HG03039 (cell line): ENCODE results near the gene CLDN18.

Experiments used
- ATAC-seq: cut with Tn5 transposase; IDR thresholded peaks from one replicate; pipeline ENCODE4 v1.9.1; 2021; ENCODE audit warnings: mild to moderate bottlenecking, moderate library complexity; ENCODE audit not compliant: unreplicated experiment

Gene CLDN18

DNA sequence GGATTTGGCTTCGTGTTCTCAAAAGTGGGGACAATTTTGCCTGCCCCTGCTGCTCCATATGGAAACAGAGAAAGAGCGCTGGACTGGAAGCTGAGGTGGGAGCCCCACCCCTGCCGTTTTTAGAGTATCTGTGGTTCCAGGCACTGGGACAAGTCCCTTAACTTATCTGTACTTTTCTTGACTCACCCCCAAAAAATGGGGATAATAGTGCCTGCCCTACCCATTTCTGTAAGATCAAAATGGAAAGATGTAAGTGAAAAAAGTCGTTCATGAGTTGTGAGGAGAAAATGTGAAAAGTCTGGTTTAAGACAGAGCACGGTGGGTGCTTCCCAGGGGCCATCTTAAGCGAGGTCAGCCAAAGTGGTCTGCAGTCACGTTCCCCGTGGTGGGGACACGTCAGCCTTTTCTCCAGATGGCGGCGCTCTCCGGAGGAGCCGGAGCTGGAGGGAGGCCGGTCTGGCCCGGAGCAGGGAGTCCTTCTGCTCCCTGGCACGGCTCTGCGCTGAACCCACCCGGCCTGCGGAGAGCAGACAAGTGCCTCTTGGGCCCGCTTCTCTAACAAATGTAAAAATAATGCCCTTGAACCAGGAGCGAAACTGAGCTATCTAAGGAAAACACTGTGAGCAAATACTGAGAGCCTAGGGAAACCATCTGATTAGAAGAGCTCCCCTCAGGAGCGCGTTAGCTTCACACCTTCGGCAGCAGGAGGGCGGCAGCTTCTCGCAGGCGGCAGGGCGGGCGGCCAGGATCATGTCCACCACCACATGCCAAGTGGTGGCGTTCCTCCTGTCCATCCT, at the start of gene CLDN18:
Gene CLDN18 (plus strand): TSS at position 690 of the 797 bp plus-strand sequence. CDS start 61 bp downstream, at position 751.
- ATAC-seq: no peak

DNA sequence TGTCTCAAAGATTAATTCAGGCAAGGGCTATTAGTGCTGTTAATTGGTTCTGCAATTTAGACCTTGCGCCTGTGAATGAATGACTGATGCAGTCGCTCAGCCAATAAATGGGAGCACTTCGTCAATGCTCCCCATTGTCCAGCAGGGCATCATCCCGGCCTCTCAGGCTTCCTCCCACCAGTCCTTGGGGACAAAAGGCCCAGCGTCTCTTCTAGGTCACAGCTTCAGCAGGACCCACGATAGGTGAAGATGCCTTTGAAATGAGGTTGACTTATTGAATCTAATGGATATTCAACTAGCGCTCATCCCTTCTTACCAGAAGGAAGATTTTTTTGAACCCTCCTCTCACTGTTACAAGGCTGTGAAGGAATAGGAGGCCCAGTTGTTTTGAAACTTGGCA, 47.7 kb upstream of the CLDN18 start:
- ATAC-seq: no peak

DNA sequence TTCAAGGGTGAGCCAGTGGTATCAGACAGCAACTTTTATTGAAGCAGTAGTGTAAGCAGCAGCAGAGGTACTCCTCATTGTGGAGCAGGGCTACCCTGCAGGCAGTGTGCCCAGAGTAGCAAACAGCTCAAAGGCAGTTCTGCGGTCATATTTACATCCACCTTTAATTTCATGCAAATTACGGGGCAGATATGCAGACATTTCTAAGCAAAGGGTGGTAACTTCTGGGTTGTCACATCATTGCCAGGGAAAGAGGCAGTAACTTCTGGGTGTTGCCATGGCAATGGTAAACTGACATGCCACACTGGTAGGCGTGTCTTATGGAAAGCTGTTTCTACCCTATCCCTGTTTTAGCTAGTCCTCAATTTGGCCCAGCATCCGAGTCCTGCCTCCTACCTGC, 46.5 kb upstream of the CLDN18 start:
- no peak for ATAC-seq

DNA sequence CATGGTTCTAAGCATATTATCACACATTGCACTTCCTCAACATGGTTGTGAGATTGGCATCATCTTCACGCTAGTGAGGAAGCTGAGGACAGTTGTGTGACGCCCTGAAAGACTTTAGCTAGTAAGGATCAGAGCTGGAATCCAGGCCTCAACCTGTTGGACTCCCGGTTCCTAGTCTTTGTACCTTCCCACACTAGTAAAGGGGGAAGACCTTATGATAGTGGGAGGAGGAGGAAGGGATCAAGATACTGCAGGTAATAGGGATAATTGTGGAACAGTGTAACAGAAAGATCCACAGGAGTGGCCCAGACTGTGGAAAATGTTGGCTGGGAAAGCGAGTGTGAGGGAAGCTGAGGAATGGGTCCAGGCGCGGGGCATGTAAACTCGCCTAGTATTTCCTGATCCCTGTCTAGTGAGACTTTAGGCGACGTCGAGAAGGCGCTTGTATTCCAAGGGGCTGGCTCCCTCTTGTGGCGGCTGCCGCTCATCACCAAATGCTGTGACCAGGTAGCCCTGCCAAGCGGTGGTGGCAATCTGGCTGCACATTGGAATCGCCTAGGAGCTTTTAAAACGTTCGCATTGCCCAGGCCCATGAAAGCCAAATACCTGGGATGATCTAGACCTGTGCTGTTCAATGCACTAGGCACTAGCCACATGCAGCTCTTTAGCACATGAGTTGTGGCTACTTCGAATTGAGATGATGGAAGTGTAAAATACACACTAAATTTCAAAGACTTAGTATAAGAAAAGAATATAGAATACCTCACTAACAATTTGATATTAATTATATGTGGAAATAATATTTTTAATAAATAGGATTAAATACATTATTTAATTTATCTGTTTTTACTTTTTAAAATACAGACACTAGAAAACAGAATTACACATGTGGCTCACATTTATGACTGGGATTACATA, 38.8 kb upstream of the CLDN18 start:
- peak; percentile 92 for ATAC-seq

DNA sequence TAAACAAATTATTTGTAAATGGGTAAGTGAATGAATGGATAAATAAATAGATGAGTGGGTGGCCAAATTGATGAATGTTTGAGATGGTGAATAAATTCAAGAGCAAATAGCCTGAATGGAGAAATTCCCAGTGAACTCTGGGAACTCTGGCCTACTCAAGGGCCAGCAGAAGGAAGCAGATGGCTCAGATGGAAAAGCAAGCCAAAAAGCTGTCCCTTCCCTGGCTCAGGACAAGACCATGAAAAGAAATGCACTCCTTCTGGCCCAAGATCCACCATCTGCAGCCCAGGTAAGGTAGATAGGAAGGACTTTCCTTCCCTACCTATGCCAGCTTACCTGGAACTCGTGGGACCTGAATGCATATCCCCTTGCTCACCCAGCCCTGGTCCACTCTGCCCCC, 37.6 kb upstream of the CLDN18 start:
- no peak for ATAC-seq

DNA sequence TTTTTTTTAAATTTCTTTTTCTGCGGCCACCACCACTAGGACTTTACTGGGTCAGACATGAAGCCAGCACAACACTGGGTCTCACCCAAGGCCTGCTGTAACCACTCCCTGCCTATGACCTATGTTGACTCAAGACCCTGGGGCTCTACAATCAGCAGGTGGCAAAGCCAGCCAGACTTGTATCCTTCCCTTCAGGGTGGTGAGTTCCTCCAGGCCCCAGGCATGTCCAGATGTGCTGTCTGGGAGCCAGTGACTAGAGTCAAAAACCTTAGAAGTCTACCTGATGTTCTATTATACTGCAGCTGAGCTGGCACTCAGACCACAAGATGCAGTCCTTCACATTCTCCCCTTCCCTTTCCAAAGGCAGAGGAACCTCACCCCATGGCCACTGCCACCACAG, 31.6 kb upstream of the CLDN18 start:
- ATAC-seq: no peak

DNA sequence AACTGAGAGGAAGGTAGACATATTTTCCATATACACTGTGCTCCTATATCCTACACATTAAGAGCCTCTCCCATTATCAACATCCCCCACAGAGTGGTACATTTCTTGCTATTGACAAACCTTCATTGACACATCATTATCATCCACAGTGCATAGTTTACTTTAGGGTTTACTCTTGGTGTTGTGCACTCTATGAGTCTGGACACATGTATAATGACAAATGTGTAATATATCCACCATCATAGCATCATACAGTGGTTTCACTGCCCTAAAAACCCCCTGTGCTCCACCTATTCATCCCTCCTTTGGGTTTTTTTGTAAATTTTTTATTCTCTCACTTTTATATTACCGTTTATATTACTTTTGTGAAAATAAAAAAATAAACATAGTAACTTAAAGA, 22.2 kb upstream of the CLDN18 start:
- ATAC-seq: peak; percentile 21

DNA sequence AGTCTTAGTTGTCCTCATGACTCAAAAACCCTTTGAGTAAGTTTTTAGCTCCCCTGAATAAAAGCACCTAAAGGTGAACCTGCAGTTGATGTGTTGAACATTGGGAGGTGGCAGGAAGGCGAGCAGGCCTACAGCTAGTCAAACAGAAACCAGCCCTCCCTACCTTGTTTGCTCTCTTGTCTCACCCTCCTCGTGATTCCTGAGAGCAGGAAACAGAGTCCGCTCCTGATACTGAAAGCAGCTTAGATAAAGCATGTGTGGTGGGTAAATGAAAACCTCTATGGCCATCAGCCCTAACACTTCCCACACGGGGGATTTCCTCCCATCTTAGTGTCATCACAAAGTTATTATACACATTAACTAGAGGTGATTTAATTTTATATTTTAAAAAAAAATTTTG, 21.8 kb upstream of the CLDN18 start:
- peak; percentile 75 for ATAC-seq

DNA sequence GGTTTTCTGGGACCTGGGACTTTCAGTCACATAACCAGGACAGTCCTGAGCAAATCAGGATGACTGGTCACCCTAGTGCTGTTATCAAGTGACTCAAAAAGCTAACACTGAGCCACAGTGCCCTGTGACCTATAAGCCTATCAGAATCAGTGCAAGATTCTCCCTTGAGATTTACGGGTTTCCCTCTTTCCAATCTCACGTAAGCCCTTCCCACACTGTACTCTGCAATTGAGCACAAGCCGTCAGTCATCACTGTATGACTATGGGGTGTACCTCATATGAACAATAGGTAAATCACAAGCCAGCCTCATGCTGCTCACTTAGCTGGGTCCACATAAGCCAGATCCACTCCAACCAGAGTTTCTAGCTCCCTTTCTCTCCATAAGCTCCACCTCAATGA, 21.0 kb upstream of the CLDN18 start:
- ATAC-seq: peak; percentile 74

DNA sequence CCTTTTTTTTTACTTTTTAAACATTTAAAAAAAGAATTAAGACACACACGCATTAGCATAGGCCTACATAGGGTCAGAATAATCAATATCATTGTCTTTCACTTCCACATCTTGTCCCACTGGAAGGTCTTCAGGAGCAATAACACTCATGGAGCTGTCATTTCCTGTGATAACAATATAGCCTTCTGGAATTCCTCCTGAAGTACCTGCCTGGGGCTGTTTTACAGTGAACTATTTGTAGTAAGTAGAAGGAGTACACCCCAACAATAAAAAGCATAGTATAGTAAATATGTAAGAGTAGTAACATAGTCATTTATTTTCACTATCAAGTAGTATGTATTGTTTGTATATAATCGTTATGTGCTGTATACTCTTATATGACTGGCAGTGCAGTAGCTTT, 19.5 kb upstream of the CLDN18 start:
- no peak for ATAC-seq

DNA sequence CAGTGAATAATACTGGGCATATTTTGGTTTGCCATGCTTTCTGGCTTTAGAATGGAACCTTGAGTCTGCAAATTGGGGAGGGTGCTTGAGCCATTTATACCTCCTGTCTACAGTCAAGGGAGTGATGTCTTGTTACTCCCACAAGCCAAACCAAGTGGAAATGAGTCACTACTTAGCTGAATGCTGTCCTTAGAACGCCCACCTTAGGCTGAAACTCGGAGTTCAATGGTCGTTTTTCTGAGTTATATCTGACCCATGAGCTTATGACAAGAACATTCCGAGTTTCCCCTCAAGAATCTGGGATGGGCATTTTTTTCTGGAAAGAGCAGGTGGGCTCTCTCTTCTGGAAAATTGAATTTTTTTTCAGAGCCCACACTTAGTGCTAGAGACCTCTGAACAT, 17.4 kb upstream of the CLDN18 start:
- ATAC-seq: no peak

DNA sequence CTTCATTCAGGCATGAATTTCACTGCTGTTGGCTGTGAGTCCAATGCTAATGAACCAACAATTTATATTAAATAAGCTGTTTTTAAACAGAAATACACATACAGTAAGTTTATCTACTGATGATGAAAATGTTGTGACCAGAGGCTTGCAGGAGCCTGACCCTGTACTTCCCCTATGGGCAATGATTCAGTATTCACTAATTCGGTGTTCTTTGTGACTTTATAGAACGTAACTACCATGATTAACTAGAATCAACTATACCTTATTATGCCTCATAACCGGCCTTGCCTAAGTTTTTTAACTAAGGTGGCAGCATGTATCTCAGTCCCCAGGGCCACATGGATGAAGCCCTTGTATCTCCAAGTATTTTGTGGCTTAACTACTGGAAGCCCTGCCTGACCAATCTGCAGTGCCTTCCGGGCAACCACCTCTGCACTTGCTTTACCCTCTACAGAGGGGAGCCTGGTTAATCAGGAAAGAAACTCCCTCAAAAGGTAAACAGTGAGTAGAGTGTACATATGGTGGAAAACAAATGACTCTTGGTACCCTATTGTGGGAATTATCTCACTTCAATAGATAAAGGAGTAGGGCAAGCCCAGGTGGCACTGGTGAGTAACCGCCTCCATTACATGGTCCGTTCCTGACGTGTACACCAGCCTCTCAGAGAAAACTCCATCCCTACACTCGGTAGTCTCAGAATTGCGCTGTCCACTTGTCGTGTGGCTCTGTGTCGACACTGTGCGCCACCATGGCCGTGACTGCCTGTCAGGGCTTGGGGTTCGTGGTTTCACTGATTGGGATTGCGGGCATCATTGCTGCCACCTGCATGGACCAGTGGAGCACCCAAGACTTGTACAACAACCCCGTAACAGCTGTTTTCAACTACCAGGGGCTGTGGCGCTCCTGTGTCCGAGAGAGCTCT, 11.6 kb upstream of the CLDN18 start:
- no peak for ATAC-seq

DNA sequence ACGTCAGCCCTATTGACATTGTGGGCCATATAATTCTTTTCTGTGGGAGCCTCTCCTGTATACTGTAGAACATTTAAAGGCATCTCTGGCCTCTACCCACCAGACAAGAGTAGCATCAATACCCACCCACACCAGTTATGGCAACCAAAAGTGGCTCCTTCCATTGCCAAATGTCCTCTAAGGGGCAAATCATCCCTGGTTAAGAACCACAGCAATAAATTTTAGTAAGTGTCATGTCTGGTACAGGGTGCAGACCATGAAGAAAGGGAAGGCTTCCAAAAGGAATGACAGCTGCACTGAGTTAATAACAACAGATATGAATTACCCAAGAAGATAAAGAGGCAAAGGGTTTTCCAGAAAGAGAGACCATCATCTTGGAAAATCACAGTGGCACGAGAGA, 6.9 kb upstream of the CLDN18 start:
- no peak for ATAC-seq

DNA sequence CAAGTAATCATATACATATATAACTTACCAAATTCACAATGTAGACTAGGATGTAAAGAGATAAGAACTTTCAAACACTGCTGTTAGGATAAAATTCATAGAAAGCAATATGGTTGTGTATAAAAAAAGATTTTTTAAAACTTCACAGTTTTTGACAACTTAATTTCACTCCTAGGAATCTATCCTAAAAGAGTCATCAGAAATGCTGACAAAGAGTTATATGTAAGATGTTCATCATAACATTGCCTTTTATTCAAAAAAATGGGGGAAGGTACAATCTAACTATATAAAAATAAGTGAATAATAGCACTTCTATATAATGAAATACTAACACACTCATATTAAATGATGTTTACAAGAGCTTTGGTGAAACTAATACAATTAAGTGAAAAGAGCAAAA, 4.3 kb upstream of the CLDN18 start:
- no peak for ATAC-seq

DNA sequence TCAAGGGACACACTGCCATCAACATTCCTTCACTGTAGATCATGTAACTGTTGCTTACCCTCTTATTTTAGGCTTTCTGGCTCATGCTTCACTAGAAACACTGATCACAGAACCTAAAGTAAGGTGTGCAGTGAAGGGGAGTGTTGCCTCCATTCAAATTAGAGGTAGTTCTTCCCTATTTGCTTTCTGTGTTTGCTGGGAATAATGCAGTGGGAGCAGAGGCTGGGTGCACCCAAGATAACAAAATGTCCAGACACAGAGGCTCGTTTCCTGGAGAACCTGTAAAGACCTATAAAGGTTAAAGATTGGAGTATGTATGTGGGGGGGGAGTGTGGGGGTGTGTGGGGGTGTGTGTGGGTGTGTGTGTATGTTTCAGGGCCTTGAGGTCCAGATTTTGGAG, 2.1 kb upstream of the CLDN18 start:
- ATAC-seq: no peak

DNA sequence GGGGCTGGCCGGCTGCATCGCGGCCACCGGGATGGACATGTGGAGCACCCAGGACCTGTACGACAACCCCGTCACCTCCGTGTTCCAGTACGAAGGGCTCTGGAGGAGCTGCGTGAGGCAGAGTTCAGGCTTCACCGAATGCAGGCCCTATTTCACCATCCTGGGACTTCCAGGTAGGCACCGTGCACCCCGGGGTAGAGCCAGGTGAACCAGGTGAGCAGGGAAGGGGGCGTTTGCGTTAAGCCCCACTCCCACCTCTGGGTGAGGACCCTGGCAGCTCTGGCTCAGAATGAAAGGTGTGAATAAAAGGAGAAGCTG, 267 bp downstream of the CLDN18 start:
- no peak for ATAC-seq

DNA sequence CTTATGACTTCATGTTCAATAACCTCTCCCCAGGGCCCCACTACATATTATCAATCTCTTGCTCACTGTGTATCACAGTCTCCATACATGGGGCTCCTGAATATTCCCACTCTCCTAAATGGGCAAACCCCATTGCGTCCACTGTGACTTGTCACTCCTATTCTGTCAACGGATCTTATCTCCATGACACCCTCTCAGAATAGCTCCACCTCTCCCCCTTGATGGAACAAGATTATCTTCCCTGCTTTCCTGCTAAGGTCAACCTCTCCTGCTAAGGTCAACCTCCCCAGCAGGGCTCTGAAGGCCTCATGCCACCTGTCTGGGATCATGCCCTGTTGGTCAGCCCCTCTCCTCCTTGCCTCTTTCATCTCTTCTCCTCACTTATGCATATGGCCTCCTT, 1.8 kb downstream of the CLDN18 start:
- ATAC-seq: no peak

DNA sequence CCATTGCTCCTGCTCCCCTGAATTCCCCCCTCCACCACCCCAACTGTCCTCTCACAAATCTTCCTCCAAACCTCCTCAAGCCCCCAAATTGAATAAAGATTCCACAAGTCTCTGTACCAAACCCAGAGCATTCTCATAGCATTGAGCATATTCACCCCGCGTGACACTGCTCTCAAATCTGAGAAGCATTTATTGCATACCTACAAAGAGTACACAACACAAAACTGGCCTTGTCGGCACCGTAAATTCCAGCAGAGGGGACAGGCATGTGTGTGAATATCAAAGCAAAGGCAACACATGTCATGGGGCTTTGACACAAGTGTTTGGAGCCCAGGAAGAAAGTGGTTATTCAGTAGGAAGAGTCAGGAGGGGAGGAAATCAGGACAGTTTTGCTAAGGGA, 2.6 kb downstream of the CLDN18 start:
- ATAC-seq: no peak

DNA sequence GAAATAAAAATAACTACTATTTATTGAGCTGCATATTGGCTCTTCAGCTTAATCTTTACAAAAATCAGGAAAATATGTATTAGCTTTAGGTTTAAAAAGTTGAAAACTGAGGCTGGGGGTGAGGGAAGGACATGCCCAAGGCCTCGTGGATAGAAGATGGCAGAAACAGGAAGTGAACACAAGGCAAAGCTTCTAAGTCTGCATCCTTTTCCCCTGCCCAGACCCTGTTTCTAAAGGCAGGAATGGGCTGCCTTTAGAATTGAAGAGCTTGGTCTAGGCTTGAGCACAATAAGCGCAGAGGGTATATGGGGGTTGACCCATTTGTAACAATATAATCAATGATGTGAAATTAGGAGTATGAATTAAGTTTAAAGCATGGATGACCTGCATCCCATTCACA, 6.1 kb downstream of the CLDN18 start:
- no peak for ATAC-seq

DNA sequence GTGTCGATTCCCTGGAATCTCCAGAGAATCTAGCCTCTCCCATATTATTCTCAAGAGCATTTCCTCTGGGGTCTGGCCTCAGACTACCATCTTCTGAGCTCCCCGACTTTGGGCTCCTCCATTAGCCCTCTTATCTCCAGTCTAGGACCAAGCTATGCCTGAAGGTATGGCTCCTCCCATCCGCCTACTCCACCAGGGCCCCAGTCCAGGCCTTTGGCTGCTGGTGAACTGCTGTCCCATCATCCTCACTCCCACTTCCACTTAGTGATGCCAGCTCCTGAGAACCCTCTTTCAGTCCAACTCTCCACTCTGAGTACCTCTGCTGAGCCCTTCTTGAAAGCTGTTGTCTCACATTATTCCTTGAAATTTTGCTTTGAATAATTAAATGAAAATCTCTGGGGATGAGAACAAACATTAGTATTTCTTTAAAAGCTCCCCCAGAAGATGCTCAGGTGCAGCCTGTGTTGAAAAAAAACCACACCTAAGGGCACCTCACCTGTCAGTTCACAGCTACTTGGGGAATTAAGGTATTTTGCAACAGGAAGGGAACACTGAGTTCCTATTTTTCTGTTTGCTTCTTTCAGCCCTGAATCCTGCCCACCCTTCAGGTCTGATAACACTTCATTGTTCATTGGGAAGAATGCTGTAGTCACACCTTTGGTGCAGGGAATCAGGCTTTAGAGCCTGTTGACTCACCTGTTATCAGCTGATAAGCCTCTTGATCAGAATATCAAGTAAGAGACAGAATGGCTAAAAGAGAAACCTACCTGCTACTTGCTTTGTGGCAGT, 9.5 kb downstream of the CLDN18 start:
- ATAC-seq: no peak
